Activated T-helper 9 cell treated with anti-CD3 and anti-CD28 coated beads, Interleukin-2, amount 50 U/mL, for 16 hours (primary cell): ENCODE results near the gene TOGARAM2.

Source experiments
- DNase-seq: peaks from one replicate; pipeline ENCODE4 v3.0.0-alpha.2; 2020; ENCODE audit warnings: low read depth

TOGARAM2 gene

GRCh38 chr2:29023188-29023587, 42.1 kb downstream of the TOGARAM2 start:
- no peak for DNase-seq

GRCh38 chr2:29024882-29025430, 43.9 kb downstream of the TOGARAM2 start:
- no peak for DNase-seq

- DNase-seq = no peak
Measured at GRCh38 chr2:29025711-29026110, 44.6 kb downstream of the TOGARAM2 start.

- no peak for DNase-seq
Measured at GRCh38 chr2:29031046-29031445, 49.9 kb downstream of the TOGARAM2 start.

GRCh38 chr2:29032189-29032588, 51.1 kb downstream of the TOGARAM2 start:
- DNase-seq = no peak

GRCh38 chr2:29033172-29033571, 52.1 kb downstream of the TOGARAM2 start:
- DNase-seq = no peak

GRCh38 chr2:29033656-29034055, 52.6 kb downstream of the TOGARAM2 start:
- no peak for DNase-seq

GRCh38 chr2:29035016-29035745, 54.1 kb downstream of the TOGARAM2 start:
- DNase-seq = no peak

- DNase-seq = no peak
Measured at GRCh38 chr2:29039718-29040480, 58.8 kb downstream of the TOGARAM2 start.

GRCh38 chr2:29040552-29040951, 59.5 kb downstream of the TOGARAM2 start:
- no peak for DNase-seq

- DNase-seq = no peak
Measured at GRCh38 chr2:29041161-29041660, 60.1 kb downstream of the TOGARAM2 start.

GRCh38 chr2:29042561-29043075, 61.5 kb downstream of the TOGARAM2 start:
- DNase-seq = no peak

GRCh38 chr2:29044459-29044858, 63.4 kb downstream of the TOGARAM2 start:
- DNase-seq = no peak

GRCh38 chr2:29046321-29046720, 65.2 kb downstream of the TOGARAM2 start:
- no peak for DNase-seq

GRCh38 chr2:29047083-29047845, 66.2 kb downstream of the TOGARAM2 start:
- DNase-seq = no peak

- DNase-seq = no peak
Measured at GRCh38 chr2:29050591-29050990, 69.5 kb downstream of the TOGARAM2 start.

GRCh38 chr2:29051730-29052129, 70.6 kb downstream of the TOGARAM2 start:
- no peak for DNase-seq

GRCh38 chr2:29052807-29053206, 71.7 kb downstream of the TOGARAM2 start:
- no peak for DNase-seq

GRCh38 chr2:29053223-29053622, 72.1 kb downstream of the TOGARAM2 start:
- no peak for DNase-seq

- no peak for DNase-seq
Measured at GRCh38 chr2:29053670-29054400, 72.7 kb downstream of the TOGARAM2 start.

GRCh38 chr2:29054430-29054829, 73.3 kb downstream of the TOGARAM2 start:
- no peak for DNase-seq
